G401.6 (cell line): ENCODE measurements around the gene MATCAP1.

Experiments
- FAIRE-seq: peaks from 2 replicates; lab custom pipeline; 2012; peaks lifted over from hg19 to GRCh38; lab: Jason Lieb, UNC

Gene MATCAP1

DNA sequence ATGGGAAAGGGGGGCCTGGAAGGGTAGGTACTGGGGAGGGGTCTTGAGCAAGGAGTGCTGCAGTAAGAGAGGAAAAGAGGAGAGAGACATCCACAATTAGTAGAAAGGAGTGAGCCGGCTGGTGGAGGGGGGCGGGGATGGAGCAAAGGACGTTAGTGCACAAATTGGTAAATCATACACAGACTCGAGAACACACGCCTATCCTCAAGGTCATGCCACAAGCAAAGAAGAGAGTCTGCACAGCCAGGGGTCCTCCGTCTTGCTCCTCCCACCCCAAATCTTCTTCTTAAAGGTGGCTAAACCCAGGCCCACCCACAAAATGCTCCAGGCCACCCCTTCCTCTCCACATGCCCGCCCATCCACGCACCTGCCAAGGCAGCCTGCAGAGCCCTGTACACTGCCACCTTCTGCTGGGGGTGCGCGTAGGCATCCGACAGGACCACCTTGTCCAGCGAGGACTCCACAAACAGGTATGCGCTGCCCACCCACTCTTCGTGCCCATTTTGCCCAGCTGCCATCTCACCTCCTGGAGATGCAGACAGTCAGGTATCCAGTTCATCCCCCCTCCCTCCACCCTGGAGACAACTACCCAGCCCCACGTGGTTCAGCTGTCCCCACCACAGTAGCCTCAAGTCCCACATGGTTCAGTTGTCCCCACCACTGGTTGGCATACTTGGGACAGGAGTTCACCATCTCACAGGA is 27.5 kb downstream of the MATCAP1 start:
- no peak for FAIRE-seq

DNA sequence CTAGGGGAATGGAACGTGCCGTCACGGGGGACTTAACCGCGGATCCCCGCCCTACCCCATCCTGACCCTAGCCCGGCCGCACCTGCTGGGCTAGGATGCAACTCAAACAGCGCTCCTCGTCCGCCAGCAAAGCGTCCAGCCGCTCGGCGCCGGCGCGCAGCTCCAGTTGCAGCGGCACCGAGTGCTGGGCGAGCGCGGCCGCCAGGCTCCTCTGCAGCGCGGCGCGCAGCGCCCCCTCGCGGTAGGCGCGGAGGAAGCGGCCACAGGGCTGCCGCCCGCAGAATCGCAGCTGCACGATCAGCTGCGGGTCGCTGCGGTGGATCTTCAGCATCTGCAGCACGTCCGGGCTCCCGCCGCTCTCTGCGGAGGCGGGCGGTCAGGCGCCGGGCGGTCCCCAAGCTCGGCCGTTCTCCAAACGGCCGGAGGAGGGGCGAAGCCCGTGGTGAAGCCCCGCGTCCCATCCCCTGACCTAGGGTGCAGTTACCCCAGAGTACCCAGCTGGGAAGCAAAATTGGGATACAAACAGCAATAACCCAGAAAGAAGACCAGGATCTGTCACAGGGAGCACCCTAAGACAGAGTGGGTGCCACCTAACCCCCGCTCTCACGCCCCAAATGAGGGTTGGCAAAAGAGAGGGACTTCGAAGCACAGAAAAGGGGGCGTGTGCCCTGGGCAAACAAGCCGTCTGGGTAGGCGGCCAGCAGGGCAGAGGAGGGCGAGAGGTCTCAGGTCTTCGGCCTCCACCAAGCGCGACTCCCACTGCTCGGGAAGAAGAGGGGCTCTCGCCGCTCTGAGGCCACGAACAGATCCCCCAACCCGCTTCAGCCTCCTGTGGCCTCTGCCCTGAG is 28.2 kb downstream of the MATCAP1 start:
- no peak for FAIRE-seq

DNA sequence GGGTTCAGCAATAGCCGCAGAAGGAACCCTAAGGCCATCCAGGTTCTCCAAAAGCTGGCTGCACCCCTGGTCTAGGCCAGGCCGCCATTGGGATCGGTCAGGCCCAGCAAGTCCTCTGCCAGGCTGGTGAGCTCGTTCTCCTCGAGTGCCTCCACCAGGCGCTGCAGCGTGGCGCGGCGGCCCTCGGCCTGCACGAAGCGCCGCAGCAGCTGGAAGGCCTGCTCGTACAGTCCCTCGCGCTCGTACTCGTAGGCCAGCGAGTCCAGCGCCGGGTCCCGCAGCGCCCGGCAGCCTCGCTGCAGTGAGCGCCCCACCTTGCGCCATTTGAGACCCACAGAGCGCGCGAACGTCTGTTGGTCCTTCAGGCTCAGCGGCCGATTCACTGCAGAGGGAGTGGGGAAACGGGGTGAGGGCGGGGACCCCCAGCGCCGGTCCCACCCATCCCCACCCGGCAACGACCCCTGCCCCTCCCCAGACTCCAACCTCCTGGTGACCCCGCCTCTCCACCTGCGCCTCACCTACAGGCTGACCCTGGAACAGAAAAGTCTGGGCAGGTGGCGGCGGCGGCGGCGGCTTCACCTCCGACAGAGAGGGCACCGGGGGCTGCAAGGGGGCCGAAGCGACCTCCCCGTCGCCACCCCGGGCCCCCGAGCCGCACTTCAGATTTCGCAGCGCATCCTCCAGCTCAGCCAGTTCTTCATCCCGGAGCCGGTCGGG is 29.0 kb downstream of the MATCAP1 start:
- FAIRE-seq, result no peak

DNA sequence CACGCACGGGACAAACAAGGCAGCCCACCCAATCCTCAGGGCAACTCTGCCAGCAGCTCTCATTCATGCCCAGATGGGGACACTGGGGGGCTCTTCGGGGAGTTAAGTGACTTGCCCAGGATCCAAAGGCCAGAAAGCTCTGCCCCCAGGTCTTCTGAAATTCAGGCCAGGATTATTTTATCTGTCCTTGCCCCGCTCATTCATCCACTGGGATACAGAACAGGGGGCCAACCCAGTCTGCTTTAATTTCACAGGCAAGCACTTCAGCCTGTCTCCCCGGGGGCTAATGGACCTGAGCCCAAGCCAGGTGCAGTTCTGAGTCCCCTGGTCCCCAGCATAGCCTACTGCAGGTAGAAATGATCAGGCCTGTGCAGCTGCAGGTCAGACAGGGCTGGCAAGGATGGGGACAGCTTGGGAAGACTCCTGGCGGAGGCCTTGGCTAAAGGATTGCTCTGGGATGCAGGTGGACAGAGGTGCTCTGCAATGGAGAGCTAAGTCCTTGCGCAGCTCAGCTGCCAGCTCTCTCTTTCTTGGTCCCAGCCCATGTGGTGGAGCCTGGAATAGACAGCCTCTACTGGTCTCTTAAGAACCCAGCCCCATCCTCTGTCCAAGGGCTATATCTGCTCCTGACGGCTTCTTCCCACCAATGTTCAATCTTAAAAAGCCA is 32.2 kb downstream of the MATCAP1 start:
- FAIRE-seq, result no peak

DNA sequence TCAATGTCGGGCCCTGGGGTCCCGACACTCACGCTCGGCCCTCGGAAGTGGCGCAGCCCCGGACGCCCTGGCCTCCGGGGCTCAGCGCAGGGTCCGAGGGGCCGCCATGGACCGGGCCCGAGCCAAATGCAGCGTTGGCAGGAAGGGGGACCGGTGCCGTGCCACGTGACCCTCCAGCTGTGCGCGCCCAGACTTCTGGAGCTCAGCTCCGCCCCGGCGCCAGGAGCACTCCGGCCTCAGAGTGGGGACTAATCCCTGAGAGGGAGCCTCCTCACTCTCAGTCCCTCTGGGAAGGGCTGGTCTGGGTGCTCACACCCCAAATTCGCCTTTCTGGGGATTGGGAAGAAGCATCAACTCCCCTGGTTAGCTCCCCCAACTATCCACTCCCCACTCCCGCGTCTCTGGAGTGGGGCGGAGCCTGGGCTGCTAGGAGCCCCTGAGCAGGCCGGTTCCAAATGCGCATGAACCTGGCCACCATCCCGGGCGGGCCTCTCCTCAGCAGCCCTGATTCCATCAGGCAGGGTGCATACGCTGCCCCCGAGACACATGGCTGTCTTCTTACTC is 32.8 kb downstream of the MATCAP1 start, which contains the start of gene B3GNT9:
TSS of gene B3GNT9 (minus strand) at position 166 of the 564 bp plus-strand sequence. CDS start 513 bp downstream, outside the sequence.
- FAIRE-seq, result no peak

- FAIRE-seq, result no peak
These were observed 33.5 kb downstream of the MATCAP1 start for GRCh38 chr16:67150047-67150832.

DNA sequence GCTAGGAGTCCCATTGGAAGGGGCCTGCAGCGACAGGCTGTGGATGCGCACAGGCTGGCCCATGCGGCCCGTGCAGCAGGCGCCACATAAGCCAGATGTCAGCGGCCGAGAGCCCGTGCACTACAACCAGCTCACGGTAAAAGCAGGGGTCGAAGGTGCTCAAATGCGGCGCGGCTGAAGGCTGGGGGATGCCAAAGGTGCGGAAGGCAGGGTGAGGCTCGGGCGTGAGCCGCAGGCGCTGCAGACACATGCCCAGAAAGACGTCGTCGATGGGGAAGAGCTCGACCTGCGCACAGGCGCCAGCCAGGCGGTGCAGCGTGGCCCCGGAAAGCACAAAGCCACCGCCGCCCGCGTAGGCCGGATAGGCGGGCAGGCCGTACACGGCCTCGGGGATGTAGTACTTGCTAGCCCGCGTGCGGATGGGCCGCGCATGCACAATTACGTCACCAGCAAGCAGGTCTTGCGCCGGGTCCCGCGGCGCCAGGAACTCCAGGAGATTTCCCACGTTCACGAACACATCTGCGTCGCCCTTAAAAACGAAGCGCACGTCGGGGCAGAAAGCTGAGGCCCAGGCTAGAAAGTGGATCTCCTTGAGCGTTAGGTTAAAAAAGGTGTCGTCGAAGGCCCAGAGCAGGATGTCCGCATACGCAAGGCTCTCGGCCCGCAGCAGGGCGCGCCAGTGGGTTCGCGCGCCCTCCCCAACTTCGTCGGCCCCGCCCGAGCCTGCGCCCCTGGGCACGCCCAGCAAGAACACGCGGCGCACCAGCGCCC is 34.3 kb downstream of the MATCAP1 start:
- FAIRE-seq, result no peak

- no peak for FAIRE-seq
These were observed 35.0 kb downstream of the MATCAP1 start for GRCh38 chr16:67148656-67149275.

- FAIRE-seq, result no peak
These were observed 35.5 kb downstream of the MATCAP1 start for GRCh38 chr16:67148221-67148620.

GRCh38 chr16:67147437-67148140 is 36.2 kb downstream of the MATCAP1 start:
- no peak for FAIRE-seq

DNA sequence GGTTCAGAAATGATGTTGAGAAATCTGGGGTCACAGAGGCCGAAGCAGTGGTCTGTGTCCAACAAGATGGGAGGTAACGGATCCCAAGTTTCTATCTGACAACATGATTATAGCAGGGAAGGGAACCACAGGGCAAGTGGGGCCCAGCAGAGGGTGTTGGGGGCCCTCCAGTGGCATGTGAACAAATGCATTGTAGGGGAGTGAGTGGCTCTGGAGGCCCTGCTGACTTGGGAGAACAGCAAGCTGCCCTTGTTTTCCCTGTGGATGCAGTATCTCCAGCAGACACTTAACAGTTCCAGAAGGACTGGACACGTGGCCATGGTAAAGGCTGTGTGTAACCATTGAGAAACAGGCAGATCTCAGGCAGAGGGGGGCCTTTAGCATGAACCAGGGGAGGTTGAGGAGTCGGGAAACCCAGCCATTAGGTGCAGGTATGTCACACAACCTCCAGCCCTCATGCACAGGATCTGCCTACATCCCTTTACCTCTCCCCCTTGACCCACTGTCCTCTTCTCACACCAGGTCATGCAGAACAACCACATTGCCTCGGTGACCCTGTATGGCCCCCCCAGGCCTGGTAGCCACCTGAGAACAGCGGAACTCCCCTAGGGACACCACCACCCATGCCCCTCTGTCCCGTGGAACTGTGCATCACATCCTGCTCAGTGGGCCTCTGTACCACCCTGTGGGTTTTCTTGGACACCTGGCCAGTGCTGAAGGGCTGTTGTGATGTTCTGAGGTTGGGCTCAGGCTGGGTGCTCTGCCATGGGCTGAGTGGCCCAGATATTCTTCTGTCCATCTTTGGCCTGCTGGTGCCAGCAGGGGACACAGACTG is 37.0 kb downstream of the MATCAP1 start:
- no peak for FAIRE-seq

DNA sequence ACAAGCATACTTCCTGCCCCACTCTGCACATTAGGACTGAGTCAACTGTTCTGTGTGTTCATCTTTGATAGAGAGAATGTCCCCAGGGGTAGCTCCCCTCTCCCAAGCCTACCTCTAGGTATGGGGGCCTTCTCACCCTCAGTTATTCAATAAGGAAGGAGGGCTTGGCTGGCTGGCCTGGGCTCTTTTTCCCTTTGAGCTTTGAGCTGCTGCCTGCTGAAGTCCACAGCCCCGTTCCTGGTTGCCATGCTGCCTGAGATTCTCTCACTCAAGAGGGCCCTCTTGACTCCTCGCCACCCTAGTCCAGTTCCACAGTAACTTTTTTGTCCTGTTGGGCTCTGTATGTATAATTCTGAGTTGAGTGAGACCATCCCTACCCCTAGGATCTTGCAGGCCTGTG is 38.0 kb downstream of the MATCAP1 start:
- no peak for FAIRE-seq

GRCh38 chr16:67144943-67145342 is 38.8 kb downstream of the MATCAP1 start:
- FAIRE-seq, result no peak

GRCh38 chr16:67142342-67142741 is 41.4 kb downstream of the MATCAP1 start:
- FAIRE-seq, result no peak

DNA sequence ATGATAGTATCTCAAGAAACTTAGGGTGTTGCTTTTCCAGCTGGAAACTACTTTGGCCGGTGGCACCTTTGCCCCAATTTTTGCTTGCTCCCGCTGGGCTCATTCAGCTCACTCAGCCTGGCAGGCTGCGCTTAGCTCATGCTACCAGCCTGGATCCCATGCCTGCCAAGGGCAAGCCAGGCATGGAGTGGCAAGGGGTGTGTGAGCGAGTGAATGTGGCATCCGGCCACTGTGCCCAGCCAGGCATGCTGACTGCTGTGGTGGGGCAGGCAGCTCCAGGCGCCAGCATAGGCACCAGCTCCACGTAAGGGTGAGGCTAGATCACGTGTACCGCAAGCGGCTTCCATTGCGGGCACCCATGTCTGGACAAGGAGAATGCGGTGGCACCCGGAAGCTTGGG is 42.4 kb downstream of the MATCAP1 start:
- FAIRE-seq, result no peak

GRCh38 chr16:67137605-67138004 is 46.2 kb downstream of the MATCAP1 start:
- FAIRE-seq, result no peak

DNA sequence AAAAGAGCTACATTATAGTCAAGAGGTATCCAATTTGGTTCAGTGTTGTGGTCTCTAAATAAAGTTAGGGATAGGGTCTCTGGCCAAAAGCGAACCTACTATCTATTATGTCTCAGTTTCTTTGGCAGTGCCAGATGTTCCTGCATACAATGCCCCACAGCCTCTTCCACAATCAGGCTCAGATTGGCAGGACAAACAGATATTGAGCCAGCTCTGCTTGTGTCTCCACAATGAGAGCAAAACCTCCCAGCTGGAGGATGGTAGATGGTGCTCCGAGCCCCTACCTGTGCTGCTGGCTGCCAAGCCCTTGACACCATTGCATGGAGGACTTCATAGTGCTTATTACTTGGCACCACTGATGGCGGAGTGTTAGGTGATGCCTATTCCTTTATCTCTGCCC is 54.3 kb downstream of the MATCAP1 start:
- FAIRE-seq, result no peak

GRCh38 chr16:67128887-67129286 is 54.9 kb downstream of the MATCAP1 start:
- FAIRE-seq, result no peak
